Measurements from ENCODE around the gene MCC. TPM values are rescaled to one million over a fixed set of nuclear protein-coding genes. Genes with fewer than 3 reads are reported as not detected.

Gene MCC
- total RNA-seq, 1 donor from 2014 or later: 47.9 TPM

- no peaks in the 10 kb centered on the region for H3K9me3 ChIP-seq
- no peak overlapping the region for H3K27ac ChIP-seq
- H3K27me3 ChIP-seq: no peaks in the 10 kb centered on the region
- H3K36me3 ChIP-seq: no peaks in the 10 kb centered on the region
- intact Hi-C loops (cut with DNase I): no loop called here
- TF ChIP-seq CTCF (IDR thresholded peaks at IDR 0.05) (no peak), POLR2AphosphoS5 (IDR thresholded peaks at IDR 0.05; ENCODE audit: insufficient read depth in 1 of 2, low read depth in 1 of 2) (peak in 1 of 2 donors; percentile 39)
- peaks cover 45% of the 10 kb centered on the region for H3K4me1 ChIP-seq
- no peak overlapping the region for H3K4me3 ChIP-seq
- no peak for DNase-seq (ENCODE audit: extremely low spot score in 2 of 2)
Measured at GRCh38 chr5:113230711-113231652, 257.3 kb downstream of the MCC start.

- no peaks in the 10 kb centered on the region for H3K36me3 ChIP-seq
- no peaks in the 10 kb centered on the region for H3K9me3 ChIP-seq
- H3K27me3 ChIP-seq: no peaks in the 10 kb centered on the region
- DNase-seq (ENCODE audit: extremely low spot score in 2 of 2): no peak
- H3K27ac ChIP-seq: no peak overlapping the region
- intact Hi-C loops (cut with DNase I): no loop called here
- H3K4me3 ChIP-seq: no peak overlapping the region
- no peak for TF ChIP-seq POLR2AphosphoS5 (IDR thresholded peaks at IDR 0.05; ENCODE audit: insufficient read depth in 1 of 2, low read depth in 1 of 2)
- TF ChIP-seq POLR2A (IDR thresholded peaks at IDR 0.05): no peak
- no peak for TF ChIP-seq CTCF (IDR thresholded peaks at IDR 0.05)
- peaks cover 25% of the 10 kb centered on the region for H3K4me1 ChIP-seq
Measured at GRCh38 chr5:113227798-113228197, 260.5 kb downstream of the MCC start.

- Histone ChIP-seq H3K4me1 (peaks cover 14% of the 10 kb centered on the region), H3K9me3 (no peaks in the 10 kb centered on the region), H3K27me3 (no peaks in the 10 kb centered on the region), H3K4me3 (no peak overlapping the region), H3K27ac (no peak overlapping the region), H3K36me3 (no peaks in the 10 kb centered on the region)
- intact Hi-C loops (cut with DNase I): no loop called here
- DNase-seq (ENCODE audit: extremely low spot score in 2 of 2): no peak
- TF ChIP-seq POLR2A (IDR thresholded peaks at IDR 0.05) (no peak), POLR2AphosphoS5 (IDR thresholded peaks at IDR 0.05; ENCODE audit: insufficient read depth in 1 of 2, low read depth in 1 of 2) (no peak), CTCF (IDR thresholded peaks at IDR 0.05) (no peak)
Measured at GRCh38 chr5:113226116-113226736, 262.0 kb downstream of the MCC start.

- TF ChIP-seq CTCF (IDR thresholded peaks at IDR 0.05): no peak
- no peak for TF ChIP-seq POLR2AphosphoS5 (IDR thresholded peaks at IDR 0.05; ENCODE audit: insufficient read depth in 1 of 2, low read depth in 1 of 2)
- TF ChIP-seq POLR2A (IDR thresholded peaks at IDR 0.05): no peak
- Histone ChIP-seq H3K27me3 (no peaks in the 10 kb centered on the region), H3K4me1 (peaks cover 16% of the 10 kb centered on the region), H3K27ac (no peak overlapping the region), H3K9me3 (no peaks in the 10 kb centered on the region), H3K4me3 (no peak overlapping the region), H3K36me3 (no peaks in the 10 kb centered on the region)
- intact Hi-C loops (cut with DNase I): no loop called here
- no peak for DNase-seq (ENCODE audit: extremely low spot score in 2 of 2)
Measured at GRCh38 chr5:113225259-113225658, 263.0 kb downstream of the MCC start.
